ELF-1 (cell line): ENCODE results near the gene MOGAT1.
"Not testable (repeated sequence)": the region's sequence is repeated elsewhere in the genome, so short reads cannot be mapped to it uniquely, and the experiment has no call there.

Experiments used
- DNase-seq: peaks from one replicate; pipeline ENCODE4 v3.0.0-alpha.2; 2016; ENCODE audit warnings: low read depth, low spot score

MOGAT1 gene

DNA sequence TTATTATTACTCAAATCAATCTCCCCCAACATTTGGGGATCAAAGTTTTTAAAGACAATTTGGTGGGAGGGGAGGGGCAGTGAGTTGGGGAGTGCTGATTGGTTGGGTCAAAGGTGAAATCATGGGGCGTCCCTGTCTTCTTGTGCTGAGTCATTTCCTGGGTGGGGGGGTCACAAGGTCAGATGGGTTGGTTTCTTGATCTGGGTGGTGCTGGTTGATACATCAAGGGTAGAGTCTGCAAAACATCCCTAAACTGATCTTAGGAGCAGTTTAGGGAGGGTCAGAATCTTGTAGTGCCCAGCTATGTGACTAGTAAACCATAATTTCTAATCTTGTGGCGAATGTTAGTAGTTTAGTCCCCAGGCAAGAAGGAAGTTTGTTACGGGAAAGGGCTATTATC, 67.4 kb downstream of the MOGAT1 start:
- no peak for DNase-seq

DNA sequence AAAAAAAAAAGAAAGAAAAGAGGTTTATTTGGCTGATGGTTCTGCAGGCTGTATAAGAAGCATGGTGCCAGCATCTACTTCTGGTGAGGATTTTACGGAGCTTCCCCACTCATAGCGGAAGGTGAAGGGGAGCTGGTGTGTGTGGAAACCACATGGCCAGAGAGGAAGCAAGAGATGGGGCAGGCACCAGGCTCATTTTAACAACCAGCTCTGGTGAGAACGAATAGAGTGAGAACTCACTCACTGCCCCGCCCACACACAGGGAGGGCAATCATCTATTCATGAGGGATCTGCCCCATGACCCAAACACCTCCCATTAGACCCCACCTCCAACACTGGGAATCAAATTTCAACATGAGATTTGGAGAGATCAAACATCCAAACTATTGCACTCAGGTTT, 68.5 kb downstream of the MOGAT1 start:
- no peak for DNase-seq

DNA sequence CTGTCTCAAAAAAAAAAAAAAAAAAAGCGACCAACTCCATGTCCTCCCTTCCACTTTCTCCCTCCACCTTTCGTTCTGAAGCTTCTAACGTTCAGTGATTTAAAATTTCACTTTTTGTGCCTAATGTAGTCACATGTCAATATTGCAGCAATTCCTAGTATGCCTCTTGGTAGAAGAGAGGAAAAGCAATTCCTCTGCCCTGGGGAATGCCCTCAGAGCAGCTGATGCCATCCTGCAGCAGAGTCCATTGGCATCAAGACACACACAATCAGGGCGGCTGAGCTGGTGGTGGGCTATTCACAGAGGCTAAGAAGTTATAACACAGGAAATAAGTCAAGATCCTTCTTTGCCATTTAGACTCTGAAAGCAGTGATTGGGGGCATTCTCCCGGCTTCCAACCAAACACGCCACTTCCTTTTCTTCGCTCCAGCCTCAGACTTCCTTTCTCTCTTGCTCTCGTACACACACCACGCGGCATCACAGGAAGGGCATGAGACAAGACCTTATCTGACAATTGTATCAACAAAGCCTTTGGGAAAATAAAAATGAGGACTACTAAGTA, 71.9 kb downstream of the MOGAT1 start:
- DNase-seq, result no peak

DNA sequence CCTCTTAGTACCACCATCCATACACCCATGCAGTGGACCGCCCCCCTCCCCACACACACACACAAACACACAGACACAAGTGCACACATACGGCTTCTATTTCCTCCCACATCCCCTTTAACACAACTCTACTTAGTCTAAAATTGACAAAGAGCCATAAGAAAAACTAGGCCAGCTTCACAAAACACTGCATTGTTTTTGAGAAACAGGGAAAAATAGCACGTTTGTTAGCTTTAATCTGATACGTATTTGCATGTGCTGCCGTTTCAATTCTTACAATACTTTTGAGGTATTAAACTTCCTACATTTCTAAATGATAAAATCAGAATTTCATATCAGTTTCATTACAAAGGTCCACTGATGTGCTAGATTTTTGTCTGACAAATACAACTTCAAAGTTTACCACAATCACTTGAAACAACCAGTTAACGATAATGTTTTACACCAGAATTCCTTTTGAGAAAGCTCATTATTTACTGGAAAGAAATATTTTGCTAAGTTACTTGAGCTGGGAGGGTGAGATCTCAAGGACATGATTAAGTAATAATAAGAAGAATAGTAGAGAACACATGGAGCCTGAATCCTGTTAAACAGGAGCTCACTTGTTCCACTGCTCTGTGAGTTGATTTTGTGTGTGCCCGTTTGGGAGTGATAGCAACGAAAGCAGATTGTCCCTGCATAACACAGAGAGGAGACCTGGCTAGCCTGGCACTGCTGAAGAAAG, 74.5 kb downstream of the MOGAT1 start:
- no peak for DNase-seq

DNA sequence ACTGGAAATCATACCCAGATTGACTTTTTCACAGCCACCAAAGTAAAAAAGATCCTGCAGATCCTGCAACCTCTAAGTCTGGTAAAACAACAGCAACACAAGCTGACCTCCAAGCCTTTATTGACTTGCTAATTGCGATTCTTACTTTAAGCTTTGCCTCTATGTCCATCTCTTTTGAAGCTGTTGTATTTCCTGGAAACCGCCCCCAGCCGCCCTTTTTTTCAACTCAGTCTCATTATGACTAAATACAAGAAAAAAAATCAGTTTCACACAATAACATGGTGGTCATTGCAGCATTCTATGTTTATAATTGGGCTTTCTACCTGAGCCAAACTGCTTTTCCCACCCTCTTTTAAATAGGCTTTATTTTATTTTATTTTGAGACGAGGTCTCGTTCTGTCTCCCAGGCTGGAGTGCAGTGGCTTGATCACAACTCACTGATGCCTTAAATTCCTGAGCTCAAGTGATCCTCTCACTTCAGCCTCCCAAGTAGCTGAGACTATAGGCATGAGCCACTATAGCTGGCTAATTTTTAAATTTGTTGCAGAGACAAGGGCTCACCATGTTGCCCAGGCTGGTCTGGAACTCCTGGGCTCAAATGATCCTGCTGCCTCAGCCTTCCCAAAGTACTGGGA, 76.2 kb downstream of the MOGAT1 start:
- DNase-seq, result peak; percentile 49

DNA sequence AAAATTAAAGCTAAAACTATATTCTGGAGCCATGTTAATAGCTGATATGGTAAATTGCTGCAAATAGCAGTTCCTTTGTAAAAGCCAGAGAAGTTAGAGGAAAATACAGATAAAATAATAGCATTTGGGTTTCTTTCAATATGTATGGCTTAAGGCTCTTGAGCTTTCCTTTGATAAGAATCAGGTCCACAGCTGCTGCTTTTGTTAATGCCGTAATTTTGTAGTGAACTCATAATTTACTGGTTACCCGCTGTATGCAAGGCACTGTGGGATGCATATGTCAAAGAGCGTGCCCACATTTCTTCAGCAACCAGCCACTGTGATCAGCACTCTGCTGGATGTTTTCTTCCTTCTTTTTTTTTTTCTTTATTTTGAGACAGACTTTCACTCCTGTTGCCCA, 79.1 kb downstream of the MOGAT1 start:
- DNase-seq, result no peak

DNA sequence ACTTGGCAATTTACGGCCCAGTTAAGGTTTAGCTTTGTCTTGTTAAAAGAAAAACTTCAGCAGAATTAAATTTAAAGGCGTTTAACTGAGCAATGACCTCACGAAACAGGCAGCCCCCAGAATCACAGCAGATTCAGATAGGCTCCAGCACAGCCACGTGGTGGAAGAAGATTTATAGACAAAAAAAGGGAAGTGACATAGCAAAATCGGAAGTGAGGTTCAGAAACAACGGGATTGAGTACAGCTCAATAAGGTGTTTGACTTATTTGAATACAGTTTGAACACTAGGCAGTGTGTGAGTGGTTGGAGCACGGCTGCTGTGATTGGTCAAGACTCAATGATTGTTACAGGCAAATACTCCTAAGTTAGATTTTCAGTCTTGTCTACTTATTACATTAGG, 79.8 kb downstream of the MOGAT1 start:
- no peak for DNase-seq

DNA sequence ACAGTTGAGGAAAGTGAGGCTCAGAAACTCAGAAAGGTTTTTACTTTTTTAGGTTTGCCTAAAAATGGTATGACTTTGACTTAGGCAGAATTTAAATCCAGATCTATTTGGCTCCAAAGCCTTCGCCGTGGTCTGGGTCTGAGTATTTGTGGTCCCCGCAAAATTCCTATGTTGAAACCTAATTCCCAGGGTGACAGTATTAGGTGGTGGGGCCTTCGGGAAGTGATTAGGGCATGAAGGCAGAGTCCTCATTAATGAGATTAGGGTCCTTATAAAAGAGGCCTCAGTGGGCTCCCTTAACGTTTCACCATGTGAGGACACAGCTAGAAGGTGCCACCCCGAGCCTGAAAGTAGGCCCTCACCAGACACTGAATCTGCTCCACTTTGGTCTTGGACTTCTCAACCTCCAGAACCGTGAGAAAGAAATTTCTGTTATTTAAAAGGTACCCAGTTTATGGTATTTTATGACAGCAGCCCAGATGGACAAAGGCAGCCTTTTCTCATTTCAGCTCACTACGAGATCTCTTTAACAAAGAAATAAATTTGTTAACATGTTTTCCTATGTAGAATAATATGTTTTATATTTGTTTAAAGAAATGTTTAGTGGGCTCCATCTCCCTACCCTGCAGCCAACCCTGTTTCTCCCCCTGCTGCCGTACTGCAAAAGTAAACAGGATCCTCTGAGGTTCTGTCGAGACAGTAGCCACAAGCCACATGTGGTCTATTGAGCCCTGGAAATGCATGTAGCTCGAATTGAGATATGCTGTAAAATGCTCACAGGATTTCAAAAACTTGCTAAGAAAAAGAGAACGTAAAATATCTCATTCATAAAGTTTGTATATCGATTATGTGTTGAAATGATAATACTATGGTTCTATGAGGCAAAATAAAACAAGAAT, 80.6 kb downstream of the MOGAT1 start:
- no peak for DNase-seq

DNA sequence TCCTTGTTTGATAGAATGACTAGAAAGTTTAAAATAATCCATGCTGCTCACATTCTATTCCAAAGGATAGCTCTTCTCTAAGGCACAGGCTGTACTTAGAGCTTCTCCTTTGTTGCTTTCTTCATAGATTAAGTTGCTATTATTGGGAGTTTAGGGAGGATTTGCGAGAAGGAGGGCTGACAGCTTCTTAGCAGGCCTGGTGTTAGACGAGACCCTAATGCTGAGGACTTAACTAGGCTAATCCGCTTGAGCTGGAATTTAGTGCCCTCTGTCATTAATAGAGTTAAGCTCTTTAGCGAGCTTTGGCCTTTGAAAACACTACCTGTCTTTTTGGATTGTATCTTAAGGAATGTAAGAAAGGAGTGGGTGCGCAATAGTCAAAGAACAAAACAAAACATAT, 81.3 kb downstream of the MOGAT1 start:
- DNase-seq, result peak; percentile 39

DNA sequence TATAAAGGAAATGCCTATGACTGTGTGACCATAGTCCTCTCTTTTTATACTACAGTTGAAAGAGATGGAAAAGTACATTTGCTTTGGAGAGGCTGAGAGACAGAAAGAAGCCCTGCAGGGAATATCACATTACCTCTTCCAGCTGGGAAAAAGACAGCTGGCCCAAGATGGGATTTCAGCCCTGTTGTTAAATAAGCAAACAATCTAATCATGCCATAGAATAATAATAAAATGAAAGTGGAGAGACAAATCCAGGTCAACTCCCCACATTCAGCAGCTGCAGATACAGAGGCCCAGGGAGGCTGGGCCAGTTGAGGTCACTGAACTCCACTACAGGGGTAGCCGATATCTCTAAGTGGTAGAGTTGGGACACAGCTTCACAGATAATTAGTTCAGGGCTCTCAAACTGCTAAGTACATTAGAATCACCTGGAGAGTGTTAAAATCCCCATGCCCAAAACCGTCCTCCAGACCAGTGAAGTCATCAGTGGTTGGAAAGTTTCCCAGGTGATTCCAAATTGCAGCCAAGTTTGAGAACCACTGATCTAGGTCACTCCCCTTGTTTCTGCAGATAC, 81.9 kb downstream of the MOGAT1 start:
- DNase-seq, result no peak

DNA sequence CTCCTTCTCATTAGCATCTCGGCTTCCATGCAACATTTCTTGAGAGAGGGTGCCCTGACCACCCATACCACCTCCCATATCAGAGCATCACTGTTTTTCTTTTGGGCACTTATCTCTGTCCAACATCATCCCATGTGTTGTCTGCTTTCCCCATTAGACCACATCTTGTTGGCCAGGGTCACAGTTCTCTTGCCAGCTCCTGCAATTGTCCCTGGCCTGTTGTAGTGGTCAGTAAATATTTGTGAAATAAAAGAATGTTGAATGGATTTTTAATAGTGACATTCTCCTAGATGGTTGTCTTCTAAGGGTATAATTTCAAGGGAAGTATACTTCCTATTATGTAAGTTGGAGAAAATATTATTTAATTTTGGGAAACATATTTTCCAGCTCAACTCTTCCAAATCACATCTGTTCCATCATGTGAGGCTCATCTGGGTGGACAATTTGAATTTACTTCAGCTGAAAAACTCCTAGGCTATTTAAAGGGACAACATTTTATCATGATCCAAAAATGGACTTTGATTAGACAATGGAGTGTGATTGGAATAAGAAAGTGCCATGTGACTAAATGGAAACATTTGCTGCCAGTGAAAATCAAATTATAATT, 83.0 kb downstream of the MOGAT1 start:
- DNase-seq, result no peak

DNA sequence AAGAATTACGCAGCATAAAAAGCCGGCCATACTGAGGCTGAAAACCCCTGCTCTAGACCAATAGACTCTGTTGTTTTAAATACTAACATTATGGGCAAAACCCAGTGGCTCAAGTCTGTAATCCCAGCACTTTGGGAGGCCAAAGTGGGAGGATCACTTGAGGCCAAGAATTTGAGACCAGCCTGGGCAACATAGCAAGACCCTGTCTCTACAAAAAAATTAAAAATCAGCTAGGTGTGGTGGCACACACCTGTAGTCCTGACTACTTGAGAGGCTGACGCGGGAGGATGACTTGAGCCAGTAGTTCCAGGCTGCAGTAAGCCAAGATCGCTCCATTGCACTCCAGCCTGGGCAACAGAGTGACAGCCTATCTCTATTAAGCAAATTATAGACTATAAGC, 84.1 kb downstream of the MOGAT1 start:
- not testable (repeated sequence) for DNase-seq

DNA sequence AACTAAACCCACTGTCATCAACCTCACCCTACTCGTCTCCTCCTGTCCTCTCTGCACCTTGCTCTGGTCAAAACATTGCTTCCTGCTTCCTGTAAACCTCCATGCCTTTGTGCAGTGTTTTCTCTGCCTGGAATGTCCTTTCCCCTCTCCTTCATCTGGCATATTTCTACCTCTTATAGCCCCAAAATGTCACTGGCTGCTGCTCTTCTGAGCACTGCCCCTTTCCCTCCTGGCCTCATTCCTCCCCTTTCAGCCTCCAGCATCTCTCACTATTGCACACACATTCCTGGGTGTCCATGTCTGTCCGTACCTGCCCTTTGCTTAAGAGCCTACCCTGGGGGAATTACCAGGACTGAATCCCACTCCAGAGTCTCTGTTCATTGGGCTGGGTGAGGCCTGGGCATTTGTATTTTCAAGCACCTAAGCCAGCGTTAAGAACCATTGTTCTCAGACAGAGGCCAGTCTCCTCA, 84.9 kb downstream of the MOGAT1 start:
- DNase-seq, result peak; percentile 68

DNA sequence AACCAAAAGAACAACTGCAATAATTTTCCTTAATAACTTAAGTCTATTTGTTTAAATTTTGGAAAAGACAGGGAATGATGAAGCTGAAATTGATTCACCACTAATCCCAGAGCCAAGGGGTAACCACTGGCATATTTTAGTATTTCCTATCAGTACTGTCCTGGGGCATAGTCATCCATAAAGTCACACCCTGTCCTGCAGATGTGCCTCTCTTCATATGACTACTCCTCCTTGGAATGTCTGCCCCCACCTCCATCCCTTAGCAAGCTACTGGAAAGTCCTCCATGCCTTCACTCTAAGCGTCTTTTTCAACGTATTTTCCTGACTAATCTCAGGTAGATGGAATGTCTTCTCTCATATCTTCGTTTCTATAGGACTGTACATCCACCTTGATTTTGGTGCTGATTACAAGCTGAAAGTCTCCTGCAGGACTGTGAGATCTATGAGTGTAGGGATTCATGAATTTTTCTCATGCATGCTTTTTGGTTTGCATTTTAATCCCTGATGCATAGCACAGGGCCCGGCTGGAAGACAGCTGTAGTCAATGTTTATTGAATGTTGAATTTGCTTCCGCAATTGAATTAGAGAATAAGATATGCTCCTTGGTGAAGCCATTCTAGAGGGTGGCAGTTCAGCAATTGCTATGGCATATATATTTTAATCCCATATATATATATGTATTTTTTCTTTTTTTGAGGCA, 85.6 kb downstream of the MOGAT1 start:
- DNase-seq, result no peak
